ENCODE data around the gene SLC34A1.

Gene SLC34A1

DNA sequence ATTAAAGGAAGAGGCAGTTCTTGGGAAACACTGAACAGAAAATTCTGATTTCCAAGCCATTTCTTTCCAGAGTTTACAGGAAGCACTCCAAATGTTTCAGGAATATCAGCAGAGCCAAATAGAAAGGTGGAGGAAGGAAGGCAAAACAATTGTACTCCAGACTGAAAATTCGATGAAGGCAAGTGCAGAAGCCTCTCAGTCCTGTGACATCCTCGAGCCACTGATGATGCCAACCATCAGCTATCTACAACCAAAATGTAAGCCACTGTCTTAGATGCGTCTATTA lies 34.9 kb upstream of the SLC34A1 start:
- TF ChIP-seq, protein P1, sequence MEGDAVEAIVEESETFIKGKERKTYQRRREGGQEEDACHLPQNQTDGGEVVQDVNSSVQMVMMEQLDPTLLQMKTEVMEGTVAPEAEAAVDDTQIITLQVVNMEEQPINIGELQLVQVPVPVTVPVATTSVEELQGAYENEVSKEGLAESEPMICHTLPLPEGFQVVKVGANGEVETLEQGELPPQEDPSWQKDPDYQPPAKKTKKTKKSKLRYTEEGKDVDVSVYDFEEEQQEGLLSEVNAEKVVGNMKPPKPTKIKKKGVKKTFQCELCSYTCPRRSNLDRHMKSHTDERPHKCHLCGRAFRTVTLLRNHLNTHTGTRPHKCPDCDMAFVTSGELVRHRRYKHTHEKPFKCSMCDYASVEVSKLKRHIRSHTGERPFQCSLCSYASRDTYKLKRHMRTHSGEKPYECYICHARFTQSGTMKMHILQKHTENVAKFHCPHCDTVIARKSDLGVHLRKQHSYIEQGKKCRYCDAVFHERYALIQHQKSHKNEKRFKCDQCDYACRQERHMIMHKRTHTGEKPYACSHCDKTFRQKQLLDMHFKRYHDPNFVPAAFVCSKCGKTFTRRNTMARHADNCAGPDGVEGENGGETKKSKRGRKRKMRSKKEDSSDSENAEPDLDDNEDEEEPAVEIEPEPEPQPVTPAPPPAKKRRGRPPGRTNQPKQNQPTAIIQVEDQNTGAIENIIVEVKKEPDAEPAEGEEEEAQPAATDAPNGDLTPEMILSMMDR (IDR thresholded peaks at IDR 0.05): no peak
- H3K4me3 ChIP-seq: no peak overlapping the region
- no peak for DNase-seq (ENCODE audit: low spot score)
- H3K27ac ChIP-seq: no peak overlapping the region

DNA sequence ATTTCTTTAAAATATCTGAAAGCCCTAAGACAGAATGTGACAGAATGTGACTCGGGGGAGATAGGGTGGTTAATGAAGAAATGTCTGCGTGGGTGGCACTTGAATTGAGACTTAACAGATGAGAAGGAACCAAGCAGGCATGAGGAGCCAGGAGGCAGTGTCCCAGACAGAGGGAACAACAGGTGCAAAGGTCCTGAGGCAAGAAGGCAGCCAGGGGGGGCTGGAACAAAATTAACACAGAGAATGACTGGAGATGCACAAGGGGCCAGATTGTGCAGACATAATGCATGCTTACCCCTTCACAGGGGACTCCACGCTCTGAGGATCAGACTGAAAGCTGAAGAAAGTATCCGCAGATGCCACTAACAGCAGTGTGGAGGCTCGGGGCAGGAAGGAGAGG lies 34.5 kb upstream of the SLC34A1 start:
- DNase-seq (ENCODE audit: low spot score): no peak
- TF ChIP-seq, protein P1 (IDR thresholded peaks at IDR 0.05): no peak
- no peak overlapping the region for H3K27ac ChIP-seq
- peak overlapping the region; percentile 84 for H3K4me3 ChIP-seq

DNA sequence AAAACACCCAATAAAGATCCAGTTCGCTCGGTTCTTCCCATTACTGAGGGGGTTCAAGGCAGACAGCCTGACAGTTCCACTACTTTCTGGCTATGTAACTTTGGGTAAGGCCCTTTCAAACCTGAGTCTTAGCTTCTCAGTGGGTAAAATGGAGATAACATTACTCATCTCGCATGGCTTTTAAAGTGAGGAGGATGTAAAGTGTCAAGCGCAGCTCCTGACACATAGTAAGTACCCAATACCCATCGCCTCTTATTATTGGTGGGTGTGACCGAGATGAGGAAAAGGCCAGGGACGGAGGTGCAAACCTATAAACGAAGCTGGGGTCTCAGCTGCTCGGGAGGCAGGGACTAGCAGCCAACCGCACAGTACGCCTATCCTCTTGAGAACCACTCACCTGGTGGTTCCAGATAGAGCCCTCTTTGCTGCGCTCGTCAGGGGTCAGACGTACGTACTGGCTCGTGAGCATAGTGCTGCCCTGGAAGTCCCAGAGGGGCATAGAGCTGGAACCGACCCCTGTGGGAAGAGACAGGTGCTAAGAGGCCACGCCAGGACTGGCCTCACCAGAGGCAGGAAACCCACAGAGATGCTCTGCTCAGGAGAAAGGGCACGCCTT lies 33.4 kb upstream of the SLC34A1 start:
- no peak for DNase-seq (ENCODE audit: low spot score)
- H3K27ac ChIP-seq: peak overlapping the region; percentile 57 to 88
- H3K4me3 ChIP-seq: peak overlapping the region; percentile 84
- TF ChIP-seq, protein P1 (IDR thresholded peaks at IDR 0.05): no peak

DNA sequence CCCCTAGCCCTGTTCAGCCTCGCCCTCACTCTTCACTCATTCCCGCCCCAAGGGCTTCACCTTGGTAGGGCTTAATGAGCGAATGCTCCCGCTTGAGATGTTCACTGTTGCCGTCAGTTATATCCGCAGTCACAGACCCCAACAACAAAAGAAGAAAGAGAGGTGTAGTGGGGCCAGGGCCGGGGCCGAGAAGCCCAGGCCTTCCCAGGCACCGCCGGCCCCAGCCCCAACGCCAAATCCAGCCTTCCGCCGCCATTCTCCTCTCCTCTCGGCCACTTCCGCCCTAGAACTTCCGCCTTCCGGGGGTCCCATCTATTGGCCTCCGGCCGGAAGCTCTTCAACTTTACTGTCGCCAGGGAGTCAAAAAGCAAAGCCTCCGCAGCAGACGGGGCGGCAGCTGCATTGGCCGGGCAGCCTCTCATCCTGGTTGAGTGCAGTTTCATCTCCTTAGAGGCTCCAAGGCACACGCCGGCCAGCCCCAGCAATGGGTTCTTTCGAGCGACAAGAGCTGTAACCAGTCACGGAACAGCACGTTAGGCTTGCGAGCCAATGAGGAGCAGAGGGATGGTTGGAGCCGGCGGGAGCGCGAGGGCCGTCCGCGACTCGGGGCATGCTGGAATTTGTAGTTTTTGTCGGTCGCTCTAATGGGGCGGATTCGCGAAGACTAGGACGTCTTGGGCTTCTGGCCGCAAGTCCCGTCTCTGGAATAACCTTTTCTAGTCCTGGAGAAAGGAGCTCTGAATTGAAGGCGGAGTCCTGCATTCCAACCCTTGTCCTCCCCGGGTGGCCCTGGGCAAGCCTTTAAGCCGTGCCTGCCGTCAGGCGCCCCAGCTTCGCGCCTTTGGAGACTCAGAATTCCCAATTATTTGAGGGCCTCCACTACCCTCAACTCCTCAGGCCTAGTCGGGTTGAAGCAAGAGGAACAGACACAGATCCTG lies 32.6 kb upstream of the SLC34A1 start, which contains the start of gene LMAN2:
TSS of gene LMAN2 (minus strand) at position 277 of the 938 bp plus-strand sequence. CDS start at position 256, 21 bp downstream.
- DNase-seq (ENCODE audit: low spot score): peak; percentile 94
- H3K27ac ChIP-seq: peak within 1 kb of the TSS; percentile 57 to 88
- TF ChIP-seq, protein P1 (IDR thresholded peaks at IDR 0.05): no peak
- H3K4me3 ChIP-seq: peak within 1 kb of the TSS; percentile 84

DNA sequence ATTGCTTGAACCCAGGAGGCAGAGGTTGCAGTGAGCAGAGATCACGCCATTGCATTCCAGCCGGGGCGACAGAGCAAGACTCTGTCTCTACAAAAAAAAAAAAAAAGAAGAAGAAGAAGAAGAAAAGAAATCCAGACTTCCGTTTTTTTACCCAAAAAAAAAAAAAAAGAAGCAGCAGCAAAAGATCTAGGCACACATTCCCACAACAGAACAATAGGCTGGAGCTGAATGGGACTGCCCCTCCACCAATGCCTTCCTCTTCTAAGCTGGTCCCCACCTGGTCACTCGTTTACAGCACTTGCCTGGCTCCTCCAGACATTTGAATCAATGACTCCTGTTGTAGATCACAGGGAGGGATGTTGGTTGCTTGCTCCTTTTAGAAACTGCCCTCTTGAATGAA lies 31.1 kb upstream of the SLC34A1 start:
- Histone ChIP-seq H3K27ac (no peak overlapping the region), H3K4me3 (no peak overlapping the region)
- TF ChIP-seq, protein P1 (IDR thresholded peaks at IDR 0.05): no peak
- no peak for DNase-seq (ENCODE audit: low spot score)

DNA sequence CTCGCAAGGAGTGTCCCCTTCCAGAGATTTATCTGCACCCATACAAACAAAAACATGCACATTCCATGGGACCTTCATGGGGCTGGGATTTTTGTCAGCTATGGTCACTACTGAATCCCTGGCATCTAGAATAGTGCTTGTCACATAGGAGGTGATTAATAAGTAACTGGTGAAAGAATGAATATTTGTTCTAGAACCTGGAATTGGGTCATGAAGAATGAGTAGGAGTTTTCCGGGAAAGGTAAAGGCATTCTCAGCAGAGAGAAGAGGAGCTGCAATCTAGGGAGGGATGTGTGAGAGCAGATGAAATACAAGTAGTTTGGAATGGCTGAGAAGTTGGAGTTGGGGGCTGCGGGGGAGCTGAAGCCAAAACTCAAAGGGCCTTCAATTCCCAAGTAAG lies 30.0 kb upstream of the SLC34A1 start:
- DNase-seq (ENCODE audit: low spot score): no peak
- Histone ChIP-seq H3K27ac (no peak overlapping the region), H3K4me3 (no peak overlapping the region)
- TF ChIP-seq, protein P1 (IDR thresholded peaks at IDR 0.05): no peak
